ENCODE measurements around the gene TBRG4.
"Not testable (repeated sequence)": the region's sequence is repeated elsewhere in the genome, so short reads cannot be mapped to it uniquely, and the experiment has no call there.

Gene TBRG4

DNA sequence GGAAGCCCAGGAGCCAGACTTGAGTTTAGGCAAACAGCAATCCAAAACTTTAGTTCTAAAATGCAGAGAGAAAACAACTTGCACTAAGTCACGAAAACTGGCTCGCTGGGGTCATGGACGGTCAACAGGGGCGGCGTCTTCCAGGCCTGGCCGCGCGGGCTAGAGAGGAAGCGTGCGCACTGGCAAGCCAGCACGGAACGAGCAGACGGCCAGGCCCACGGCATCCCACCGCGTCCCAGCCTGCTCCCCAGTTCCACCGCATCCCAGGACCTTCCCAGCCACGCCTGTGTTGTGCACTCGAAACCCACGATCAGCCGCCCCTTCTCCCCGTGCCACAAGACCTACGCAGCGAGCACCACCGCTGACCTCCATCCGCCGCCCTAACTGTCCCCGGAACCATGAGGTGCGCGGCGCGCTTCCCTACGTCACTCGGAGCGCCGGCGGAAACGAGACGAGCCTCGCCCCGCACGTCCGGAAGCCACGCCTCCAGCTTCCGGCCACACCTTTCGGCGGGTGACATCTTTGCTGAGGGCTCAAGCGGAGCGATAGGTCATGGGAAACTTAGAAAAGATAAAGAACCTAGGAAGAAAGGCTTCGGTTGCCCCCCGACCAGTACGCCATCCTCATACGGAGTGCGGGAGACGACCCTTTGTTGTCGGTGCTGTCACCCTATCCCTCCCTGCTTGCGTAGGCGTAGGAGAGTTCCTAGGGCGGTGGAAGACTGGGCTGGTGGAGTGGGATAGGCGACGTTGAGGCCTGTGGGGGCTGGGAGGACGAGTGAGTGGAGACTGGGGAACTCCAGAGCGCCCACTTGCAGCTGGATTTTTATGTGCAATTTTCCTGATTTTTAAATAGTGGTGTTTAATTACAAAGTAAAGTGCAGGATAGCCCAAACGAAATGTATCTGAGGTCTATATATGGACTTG is at the start of gene TBRG4:
TSS of gene TBRG4 (minus strand) at position 400 of the 926 bp plus-strand sequence. CDS start 2,460 bp downstream, outside the sequence.
- DNase-seq = peak; percentile 81

DNA sequence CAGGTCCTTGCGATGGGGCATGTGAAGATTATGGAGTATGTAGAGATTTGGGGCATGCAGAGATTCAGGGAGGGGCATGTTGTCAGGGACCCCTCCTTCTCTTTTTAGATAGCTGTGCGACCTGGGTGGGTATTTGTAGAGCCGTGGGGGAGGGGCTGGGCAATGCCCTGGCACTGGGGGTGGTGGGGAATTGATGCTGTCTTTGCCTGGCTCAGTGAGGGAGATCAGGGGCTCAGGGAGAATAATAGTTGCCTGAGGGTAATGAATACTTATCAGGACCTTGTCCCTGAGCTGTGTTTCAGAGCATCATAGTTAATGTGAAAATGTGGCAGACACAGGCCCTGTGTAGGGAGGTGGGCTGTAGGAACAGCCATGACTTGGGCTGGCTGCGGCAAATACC is 49.6 kb upstream of the TBRG4 start:
- DNase-seq = no peak

DNA sequence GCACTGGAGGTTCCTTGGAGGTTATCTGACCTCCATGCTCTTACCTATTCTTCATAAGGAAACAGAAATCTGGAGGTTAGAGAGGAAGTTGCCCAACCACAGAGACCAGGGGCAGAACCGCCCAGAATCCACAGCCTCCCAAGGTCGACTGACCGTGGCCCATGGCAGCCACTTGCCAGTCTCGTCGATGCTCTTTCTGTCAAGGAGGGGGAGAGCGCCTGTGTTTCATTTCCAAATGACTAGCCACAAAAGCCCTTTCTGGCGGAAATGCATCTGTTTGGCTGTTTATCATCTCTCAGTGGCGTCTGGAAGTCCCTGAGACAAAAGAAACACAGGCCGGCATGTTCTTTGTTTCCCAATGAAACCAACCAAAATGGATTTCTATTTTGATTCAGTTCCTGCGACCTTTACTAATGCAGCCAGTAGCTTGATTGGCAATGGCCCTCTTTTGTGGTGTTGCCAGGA is 49.0 kb upstream of the TBRG4 start:
- no peak for DNase-seq

DNA sequence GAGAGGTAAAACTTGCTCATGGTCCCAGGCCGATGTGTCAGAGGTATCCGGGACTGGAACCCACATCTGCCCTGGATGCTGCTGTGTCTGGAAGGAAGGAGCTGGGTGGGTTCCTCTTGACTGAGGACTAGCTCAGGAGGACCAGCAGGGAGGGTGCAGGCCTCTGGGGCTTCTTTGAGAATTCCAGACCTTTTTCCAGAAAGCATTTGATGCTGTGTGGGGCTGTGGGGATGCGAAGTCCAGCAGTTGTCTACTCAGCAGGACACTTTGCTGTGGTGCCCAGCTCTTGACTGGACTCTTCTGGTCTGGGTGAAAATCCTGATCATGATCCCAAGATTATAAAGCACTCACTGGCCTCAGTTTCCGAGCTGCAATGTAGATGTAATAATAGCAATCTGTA is 47.8 kb upstream of the TBRG4 start:
- no peak for DNase-seq

DNA sequence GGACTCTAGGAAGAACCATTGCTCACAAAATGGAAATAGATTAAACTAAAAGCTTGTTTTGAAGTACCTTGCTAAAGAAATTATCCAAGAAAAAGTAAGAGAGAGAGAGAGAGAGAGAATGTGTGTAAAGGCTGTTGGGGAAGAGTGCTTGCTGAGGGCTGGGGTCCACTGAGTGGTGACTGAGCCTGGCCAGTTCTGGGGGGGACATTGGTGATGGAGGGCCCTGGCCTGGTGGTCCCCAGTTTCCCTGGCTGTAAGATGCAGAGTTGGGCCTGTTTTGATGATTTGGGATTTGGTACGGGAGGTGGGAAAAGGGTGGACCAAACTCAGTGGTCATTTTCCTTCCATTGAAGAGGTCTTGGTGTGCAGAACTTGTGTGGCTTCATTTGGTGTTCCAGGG is 47.0 kb upstream of the TBRG4 start:
- no peak for DNase-seq

GRCh38 chr7:45157653-45158401 is 46.3 kb upstream of the TBRG4 start, which contains the start of gene RAMP3:
Gene RAMP3 (plus strand): TSS chr7:45157791. CDS start chr7:45157829, 38 bp downstream.
- no peak for DNase-seq

- DNase-seq = no peak
Observed at GRCh38 chr7:45157286-45157652, 45.8 kb upstream of the TBRG4 start.

GRCh38 chr7:45156516-45157272 is 45.2 kb upstream of the TBRG4 start:
- DNase-seq = no peak

- DNase-seq = no peak
Observed at GRCh38 chr7:45155941-45156340, 44.4 kb upstream of the TBRG4 start.

- DNase-seq = no peak
Observed at GRCh38 chr7:45155357-45155900, 43.9 kb upstream of the TBRG4 start.

GRCh38 chr7:45153861-45154260 is 42.4 kb upstream of the TBRG4 start:
- not testable (repeated sequence) for DNase-seq

DNA sequence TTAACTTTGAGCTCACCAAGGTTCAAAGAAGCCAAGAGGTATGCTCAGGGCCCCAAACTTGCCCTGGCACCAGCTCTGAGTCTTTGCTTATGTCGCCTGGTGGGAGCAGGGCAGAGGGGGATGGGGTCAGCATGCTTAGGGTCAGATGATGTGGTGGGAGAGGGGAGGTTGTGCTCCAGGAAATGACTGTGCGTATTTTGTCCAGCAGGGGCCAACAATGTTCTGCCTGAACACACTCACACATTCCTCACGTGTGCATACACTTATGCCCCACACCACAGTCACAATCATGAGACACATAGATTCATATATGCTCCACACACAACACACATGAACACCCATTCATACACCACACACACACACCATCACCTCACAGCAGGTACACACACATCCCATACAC is 41.7 kb upstream of the TBRG4 start:
- no peak for DNase-seq

DNA sequence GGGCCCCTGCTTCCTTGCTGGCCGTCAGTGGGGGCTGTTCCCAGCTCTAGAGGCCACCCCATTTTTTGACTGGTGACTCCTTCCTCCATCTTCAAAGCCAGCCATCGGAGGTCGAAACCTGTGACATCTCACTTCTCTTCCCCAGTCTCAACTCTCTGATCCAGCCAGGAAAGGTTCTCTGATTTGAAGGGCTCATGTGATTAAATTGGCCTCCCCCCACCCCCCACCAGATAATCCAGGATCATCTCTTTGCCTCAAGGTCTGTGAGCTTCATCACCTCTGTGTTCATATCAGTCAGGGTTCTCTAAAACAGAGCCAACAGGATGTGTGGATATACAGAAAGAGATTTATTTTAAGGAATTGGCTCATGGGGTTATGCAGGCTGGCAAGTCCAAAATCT is 40.5 kb upstream of the TBRG4 start:
- DNase-seq = no peak

DNA sequence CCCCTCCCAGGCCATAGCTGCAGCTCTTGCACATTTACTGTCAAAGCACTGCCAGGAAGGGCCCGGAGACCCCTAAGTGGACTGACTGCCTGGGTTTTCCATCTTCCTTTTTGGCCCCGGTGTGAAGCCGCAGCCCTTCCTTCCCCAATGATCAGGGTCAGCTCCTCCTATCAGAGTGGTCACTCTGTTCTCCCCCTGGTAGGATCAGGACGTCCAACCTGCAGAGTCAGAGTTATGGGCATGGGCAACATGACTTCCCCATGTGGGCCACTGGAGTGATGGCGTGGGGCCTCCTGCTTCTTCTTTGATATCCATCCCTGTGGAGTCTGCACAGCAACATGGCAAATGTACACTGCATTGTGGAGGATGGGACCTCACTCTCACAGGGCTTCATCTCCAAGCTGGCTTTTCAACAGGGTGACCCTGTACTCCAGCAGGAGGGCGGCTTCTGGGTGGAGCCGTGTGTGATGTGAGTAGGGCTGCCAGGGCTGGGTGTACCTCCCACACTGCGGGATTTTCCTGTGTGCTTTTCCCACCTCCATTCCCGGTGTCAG is 39.7 kb upstream of the TBRG4 start:
- no peak for DNase-seq

DNA sequence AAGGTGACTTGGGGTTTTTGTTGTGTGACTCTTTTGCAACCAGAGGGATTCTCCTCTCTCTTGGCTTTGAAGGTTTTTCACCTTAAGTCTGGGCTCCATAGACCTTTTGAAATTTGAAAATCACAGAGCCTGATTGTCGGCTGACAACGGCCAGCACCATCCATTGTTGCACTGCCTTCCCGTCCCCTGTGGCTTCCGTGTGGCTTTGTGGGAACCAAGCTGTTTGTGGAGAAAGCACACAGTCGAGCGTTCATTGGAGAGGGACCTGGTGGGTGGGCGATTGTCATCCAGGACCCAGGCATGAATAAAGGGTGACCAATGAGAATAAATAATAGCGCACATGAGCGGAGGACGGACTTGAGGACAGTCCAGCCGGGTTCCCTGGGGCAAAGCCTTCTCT is 38.7 kb upstream of the TBRG4 start:
- DNase-seq = no peak

DNA sequence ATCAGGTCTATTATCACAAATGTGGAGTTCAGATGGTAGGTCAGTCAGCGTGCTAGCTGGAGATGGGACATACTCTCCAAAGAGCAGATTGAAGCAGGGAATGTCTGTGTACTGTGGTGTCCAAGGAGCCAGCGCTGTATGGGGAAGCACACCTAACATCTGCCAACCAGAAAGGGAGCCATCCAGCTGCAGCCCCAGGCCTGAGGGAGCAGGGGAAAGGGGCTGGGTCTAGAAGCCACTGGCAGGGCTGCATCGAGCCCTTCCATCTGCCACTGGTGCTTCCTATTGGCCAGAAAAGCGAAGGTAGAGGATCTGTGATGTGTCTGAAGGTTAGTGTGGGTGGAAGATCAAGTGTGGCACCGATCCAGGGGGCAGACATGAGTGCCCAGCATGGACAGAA is 38.1 kb upstream of the TBRG4 start:
- no peak for DNase-seq

DNA sequence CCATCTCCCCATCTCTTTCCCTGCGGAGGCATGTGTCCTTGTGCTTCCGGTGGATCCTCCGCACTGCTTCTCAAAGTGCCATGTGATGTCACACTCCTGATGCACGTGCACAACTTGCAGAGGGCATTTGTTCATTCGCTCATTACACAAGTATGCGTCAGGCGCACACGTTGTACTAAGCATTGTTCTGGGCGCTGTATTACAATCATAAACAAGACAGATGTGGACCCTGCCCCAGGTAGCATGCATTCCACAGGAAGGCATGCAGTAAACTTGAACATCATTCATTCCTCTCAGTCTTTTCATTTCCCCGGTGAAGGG is 37.1 kb upstream of the TBRG4 start:
- DNase-seq = no peak

DNA sequence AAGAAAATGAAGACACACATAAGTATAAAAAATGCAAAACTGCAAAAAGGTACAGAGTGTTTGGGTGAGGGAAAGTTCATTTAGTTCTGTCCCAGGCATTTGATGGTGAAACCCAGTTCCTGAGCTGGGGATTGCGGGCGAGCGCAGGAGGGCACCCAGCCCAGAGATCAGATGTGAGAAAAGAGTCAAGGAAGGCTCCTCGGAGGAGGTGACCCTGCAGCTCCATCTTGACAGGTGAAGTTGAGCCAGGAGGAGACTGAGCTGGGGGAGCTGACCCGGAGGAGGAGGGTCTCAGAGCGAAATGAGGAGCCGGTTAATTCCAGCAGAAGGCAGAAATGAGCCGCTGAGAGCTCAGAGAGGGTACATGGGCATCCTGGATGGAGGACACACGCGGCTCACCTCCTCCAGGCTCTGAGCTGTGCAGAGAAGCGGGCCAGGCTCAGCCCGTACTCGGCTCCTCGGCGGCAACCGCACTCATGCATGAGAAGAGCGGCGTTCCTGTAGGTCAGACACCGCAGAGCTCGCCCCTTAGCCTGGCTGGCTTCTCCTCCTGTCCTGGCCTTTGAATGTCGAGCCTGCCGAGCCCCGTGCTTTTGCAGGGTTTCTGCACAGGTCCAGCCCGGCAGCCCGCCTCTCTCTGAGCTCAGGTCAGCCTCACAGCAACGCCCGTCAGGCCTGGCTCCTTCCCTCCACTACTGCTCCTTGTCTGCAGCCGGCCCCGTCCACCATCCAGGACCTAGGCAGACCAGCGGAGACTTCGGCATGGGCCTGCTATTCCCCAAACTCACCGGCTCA is 36.6 kb upstream of the TBRG4 start:
- DNase-seq = no peak

- no peak for DNase-seq
Observed at GRCh38 chr7:45146531-45147379, 35.3 kb upstream of the TBRG4 start.

DNA sequence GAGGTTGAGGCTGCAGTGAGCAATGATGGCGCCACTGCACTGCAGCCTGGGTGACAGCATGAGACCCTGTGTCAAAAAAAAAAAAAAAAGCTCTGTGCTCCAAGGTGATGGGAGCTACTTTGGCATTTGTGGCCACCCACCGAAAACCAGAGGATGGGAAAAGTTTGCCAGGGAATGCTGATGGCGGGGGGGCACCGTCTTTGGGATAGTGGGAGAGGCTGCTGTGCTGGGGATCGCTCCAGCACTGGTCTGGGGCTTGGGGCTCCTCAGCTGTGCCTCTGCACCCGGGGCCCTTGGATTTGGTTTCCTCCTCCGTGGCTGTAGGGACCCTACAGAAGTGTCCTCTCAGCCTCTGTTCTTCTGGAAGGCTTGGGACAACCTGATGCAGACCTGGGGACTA is 34.4 kb upstream of the TBRG4 start:
- no peak for DNase-seq

GRCh38 chr7:45143616-45144015 is 32.1 kb upstream of the TBRG4 start:
- no peak for DNase-seq
